ENCODE results near the gene VPS13A.
"Not testable (repeated sequence)": the region's sequence is repeated elsewhere in the genome, so short reads cannot be mapped to it uniquely, and the experiment has no call there.

The VPS13A gene

GRCh38 chr9:77305622-77306400, 128.5 kb downstream of the VPS13A start:
- no peak for DNase-seq (ENCODE audit: low spot score)

GRCh38 chr9:77307166-77307565, 129.8 kb downstream of the VPS13A start:
- DNase-seq (ENCODE audit: low spot score): no peak

GRCh38 chr9:77316058-77316457, 138.7 kb downstream of the VPS13A start:
- DNase-seq (ENCODE audit: low spot score): no peak

GRCh38 chr9:77325058-77325457, 147.7 kb downstream of the VPS13A start:
- DNase-seq (ENCODE audit: low spot score): no peak

GRCh38 chr9:77328102-77328501, 150.8 kb downstream of the VPS13A start:
- DNase-seq (ENCODE audit: low spot score): no peak

- DNase-seq (ENCODE audit: low spot score): no peak
These were observed 192.7 kb downstream of the VPS13A start for GRCh38 chr9:77370064-77370463.

GRCh38 chr9:77374266-77374665, 196.9 kb downstream of the VPS13A start:
- no peak for DNase-seq (ENCODE audit: low spot score)

GRCh38 chr9:77375956-77376532, 198.7 kb downstream of the VPS13A start:
- no peak for DNase-seq (ENCODE audit: low spot score)

- no peak for DNase-seq (ENCODE audit: low spot score)
These were observed 207.1 kb downstream of the VPS13A start for GRCh38 chr9:77384406-77384805.

GRCh38 chr9:77386187-77386586, 208.9 kb downstream of the VPS13A start:
- no peak for DNase-seq (ENCODE audit: low spot score)

- no peak for DNase-seq (ENCODE audit: low spot score)
These were observed 214.5 kb downstream of the VPS13A start for GRCh38 chr9:77391834-77392233.

- no peak for DNase-seq (ENCODE audit: low spot score)
These were observed 215.0 kb downstream of the VPS13A start for GRCh38 chr9:77392328-77392727.

- DNase-seq (ENCODE audit: low spot score): not testable (repeated sequence)
These were observed 221.2 kb downstream of the VPS13A start for GRCh38 chr9:77398581-77398980.

- no peak for DNase-seq (ENCODE audit: low spot score)
These were observed 222.6 kb downstream of the VPS13A start for GRCh38 chr9:77399964-77400363.

- DNase-seq (ENCODE audit: low spot score): no peak
These were observed 225.0 kb downstream of the VPS13A start for GRCh38 chr9:77402286-77402685.

GRCh38 chr9:77403239-77403638, 225.9 kb downstream of the VPS13A start:
- no peak for DNase-seq (ENCODE audit: low spot score)

- not testable (repeated sequence) for DNase-seq (ENCODE audit: low spot score)
These were observed 231.2 kb downstream of the VPS13A start for GRCh38 chr9:77408521-77408920.

- DNase-seq (ENCODE audit: low spot score): no peak
These were observed 240.2 kb downstream of the VPS13A start for GRCh38 chr9:77417566-77417965.

GRCh38 chr9:77418226-77418625, 240.9 kb downstream of the VPS13A start:
- no peak for DNase-seq (ENCODE audit: low spot score)

GRCh38 chr9:77420641-77421040, 243.3 kb downstream of the VPS13A start:
- no peak for DNase-seq (ENCODE audit: low spot score)

- DNase-seq (ENCODE audit: low spot score): no peak
These were observed 244.4 kb downstream of the VPS13A start for GRCh38 chr9:77421506-77422265.

GRCh38 chr9:77422969-77423368, 245.6 kb downstream of the VPS13A start:
- no peak for DNase-seq (ENCODE audit: low spot score)

GRCh38 chr9:77423841-77424240, 246.5 kb downstream of the VPS13A start:
- no peak for DNase-seq (ENCODE audit: low spot score)

Measured in CD4-positive, alpha-beta T cell treated with Interleukin-2 at 100 ng/mL for 4 hours (primary cell).